CD4-positive, alpha-beta T cell treated with Interferon alpha-2 for 1 hour (primary cell): Measurements from ENCODE around the gene SERPIND1.
"Not testable (repeated sequence)": the region's sequence is repeated elsewhere in the genome, so short reads cannot be mapped to it uniquely, and the experiment has no call there.

Experiments used
- DNase-seq, 2 donors: peaks; one replicate each; pipeline ENCODE4 v3.0.0-alpha.2; 2020 to 2022

The SERPIND1 gene

DNA sequence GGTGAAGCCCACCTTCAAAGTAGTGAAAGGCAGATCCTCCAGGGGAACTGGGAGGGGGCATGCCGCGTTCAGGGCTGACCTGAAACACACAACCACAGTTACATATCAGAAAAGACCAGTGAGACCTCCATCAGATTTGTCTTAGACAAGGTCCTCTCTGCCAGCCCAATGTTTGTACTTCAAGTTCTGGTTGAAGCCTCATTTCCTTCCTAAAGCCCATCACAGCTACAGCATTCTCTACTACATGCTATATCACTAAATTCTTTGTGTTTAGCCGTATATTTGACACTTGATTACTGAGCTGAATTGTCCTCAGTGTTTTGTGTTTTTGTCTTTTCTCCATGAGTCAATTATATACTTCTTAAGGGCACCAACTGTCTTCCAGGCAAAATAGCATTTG is 44.6 kb downstream of the SERPIND1 start:
- no peak for DNase-seq

DNA sequence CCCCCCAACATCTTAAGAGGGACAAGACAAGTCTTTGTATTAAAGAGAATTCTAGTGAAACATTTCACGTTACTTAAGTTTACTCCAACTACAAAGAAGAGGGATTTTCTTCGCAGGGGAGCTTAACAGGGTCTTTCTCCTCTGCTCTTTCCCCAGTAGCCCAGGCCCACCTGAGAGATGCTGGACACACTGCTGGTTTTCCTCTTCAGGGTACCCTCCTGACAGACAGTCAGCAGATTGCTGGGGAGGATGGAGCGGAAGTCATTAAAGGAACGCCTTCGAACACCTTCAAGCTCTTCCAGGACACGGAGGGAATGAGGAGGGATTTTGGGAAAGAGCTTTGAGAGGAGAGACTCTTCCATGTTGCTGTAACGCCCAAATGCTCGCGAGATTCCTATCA is 45.6 kb downstream of the SERPIND1 start:
- DNase-seq, result no peak

DNA sequence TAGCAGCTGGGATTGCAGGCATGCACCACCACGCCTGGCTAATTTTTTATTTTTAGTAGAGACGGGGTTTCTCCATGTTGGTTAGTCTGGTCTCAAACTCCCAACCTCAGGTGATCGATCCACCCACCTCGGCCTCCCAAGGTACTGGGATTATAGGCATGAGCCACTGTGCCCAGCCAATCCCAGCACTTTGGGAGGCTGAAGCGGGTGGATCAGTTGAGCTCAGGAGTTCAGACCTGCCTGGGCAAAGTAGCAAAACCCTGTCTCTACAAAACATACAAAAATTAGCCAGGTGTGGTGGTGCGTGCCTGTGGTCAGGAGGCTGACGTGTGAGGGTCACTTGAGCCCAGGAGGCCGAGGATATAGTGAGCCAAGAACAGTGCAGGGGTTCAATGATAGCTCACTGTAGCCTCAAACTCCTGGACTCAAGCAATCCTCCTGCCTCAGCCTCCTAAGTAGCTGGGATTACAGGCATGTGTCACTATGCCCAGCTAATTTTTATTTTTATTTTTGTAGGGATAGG is 47.9 kb downstream of the SERPIND1 start:
- not testable (repeated sequence) for DNase-seq

DNA sequence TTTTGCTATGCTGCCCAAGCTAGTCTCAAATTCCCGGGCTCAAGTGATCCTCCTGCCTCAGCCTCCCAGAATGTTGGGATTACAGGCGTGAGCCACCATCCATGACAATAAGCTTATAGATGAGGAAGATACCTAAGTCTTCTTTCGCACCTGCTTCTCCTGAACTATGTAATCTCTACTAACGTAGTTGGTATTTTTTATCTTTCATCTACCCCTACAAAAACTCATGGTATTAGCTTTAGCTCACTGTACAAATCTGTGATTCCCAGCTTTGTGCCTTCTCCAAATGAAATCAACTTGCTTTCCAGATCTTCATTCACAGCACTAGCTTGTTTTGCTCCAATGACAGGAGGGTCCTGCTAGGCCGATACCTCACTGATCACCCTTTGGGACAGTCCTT is 48.3 kb downstream of the SERPIND1 start:
- no peak for DNase-seq

DNA sequence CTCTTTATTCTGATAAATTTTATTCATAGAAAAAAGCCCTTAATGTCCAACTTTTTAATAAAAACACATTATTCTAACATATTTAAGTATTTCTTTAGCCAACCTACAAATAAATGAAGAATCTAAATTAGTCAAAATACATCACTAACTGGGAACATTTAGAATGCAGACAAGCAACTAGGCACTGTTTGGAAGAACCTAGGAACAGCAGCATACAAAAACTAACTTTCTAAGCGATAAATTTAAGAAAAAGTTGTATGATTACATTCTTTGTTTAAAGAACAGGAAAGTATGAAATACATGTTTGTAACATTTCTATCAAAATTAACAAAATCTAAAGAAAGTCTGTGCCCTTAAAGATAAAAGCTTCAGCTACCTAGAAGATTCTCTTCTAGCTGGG is 49.4 kb downstream of the SERPIND1 start:
- DNase-seq, result no peak

DNA sequence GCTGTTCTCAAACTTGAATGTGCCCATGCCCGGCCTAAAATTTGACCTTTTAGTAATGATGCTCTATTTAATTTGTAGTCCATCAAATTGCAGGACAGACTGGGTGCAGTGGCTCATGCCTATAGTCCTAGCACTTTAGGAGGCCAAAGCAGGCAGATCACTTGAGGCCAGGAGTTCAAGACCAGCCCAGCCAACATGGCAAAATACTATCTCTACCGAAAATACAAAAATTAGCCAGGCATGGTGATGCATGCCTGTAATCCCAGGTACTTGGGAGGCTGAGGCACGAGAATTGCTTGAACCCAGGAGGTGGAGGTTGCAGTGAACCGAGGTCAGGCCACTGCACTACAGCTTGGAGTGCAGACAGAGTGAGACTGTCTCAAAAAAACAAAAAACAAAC is 51.3 kb downstream of the SERPIND1 start:
- DNase-seq, result not testable (repeated sequence)

DNA sequence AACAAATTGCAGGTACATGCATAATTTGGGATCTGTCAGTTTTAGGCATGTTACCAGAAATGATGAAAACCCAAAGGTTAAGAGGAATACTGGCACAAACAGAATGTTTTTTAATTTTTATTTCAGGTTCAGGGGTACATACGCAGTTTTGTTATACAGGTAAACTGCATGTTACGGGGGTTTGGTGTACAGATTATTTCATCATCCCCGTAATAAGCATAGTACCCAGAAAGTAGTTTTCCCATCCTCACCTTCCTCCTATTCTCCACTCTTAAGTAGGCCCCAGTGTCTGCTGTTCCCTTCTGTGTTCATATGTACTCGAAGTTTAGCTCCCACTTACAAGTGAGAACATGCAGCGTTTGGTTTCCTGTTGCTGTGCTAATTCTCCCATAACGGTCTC is 51.7 kb downstream of the SERPIND1 start:
- DNase-seq, result no peak

DNA sequence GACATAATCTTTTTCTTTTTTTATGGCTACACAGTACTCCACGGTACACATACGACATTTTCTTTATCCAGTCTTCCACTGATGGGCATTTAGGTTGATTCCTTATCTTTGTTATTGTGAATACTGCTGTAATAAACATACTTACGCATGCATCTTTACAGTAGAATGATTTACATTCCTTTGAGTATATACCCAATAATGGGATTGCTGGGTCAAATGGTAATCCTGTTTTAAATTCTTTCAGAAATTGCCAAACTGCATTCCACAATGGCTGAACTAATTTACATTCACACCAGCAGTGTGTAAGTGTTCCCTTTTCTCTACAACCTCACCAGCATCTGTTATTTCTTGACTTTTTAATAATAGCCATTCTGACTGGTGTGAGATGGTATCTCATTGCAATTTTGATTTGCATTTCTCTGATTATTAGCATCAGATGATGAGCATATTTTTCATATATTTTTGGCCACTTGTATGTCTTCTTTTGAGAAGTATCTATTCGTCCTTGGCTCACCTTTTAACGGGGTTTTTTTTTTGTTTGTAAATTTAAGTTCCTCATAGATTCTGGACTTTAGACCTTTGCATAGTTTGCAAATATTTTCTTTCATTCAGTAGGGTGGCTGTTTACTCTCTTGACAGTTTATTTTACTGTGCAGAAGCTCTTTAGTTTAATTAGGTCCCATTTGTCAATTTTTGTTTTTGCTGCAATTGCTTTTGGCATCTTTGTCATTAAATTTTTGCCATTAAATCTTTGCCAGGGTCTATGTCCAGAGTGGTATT is 52.6 kb downstream of the SERPIND1 start:
- not testable (repeated sequence) for DNase-seq

DNA sequence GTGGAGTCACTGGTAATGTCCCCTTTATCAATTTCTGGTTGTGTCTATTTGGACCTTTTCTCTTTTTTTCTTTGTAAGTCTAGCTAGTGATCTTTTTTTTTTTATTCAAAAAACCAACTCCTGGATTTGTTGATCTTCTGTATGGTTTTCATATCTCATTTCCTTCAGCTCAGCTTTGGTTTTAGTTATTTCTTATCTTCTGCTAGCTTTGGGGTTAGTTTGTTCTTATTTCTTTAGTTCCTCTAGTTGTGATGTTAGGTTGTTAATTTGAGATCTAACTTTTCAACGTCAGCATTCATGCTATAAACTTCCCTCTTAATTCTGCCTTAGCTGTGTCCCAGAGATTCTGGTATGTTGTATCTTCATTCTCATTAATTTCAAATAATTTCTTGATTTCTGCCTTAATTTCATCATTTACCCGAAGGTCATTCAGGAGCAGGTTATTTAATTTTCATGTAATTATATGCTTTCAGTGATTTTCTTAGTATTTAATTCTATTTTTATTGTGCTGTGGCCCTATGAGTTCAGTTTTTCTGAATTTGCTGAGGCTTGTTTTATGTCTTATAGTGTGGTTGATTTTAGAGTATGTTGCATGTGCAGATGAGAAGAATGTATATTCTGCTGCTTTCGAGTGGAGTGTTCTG is 55.7 kb downstream of the SERPIND1 start:
- no peak for DNase-seq

DNA sequence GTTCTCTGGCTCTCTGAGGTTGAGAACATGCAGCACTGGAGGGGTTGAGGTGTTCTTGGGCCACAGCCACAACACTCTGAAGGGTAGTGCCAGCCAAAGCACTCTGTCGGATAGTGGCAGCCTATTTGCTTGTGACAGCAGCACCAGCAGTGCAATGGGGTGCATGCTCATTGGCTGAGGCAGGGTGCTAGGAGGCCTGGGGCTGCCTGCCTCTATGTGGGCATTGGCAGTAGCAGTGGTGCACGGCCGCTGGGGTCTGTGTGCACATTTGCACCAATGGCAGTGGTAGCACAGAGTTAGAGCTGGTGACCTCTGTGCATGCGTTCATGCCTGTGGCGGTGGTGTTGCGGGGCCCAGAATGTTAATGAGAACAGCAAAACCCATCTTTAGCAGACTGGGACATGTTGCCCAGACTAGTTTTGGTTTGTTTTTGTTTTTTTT is 59.3 kb downstream of the SERPIND1 start:
- DNase-seq, result no peak

DNA sequence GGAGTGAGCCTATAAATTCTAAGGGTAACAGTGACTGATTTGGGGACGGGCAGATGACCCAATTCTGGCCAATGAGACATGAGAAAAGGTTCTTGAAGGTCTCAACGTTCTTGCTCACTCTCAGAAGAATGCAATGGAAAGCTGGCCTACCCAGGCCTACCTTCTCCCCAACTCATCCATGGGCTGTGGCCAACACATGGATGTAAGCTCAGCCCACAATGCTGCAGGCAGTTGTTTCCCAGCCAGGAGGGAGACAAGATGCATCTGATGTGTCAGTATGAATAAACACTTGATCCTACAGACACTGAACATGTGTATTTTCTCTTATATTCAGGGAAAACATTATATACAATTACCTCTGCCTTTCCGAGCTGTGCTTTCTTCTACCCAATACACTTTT is 60.3 kb downstream of the SERPIND1 start:
- no peak for DNase-seq

DNA sequence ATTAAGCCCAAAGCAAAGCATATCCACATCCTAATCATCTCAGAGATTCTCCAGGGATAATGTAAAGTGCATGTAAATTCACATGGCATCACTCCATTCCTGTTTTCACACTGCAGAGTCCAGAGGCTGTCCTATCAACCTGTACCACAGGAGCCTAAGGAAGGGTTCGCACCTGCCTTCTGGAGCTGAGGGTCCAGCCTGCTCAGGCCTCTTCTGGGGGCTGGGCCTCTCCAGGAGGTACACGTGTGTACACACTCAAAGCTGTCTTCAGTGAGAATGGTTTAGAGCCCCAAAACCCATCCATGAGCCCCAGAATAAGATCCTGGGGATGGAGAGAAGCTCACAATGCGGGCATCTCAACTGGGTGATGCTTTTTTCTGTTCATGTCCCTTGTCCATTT is 60.8 kb downstream of the SERPIND1 start:
- no peak for DNase-seq
